Measurements from ENCODE around the gene ALPI. TPM values are rescaled to one million over a fixed set of nuclear protein-coding genes. Genes with fewer than 3 reads are reported as not detected.

ALPI gene
- total RNA-seq, 2 experiments from 2014 or later = not detected

- ChIA-PET CTCF (no interaction called here), POLR2A (no interaction called here)
- Mint-ChIP-seq H3K9me3 (no peaks in the 10 kb centered on the region), H3K36me3 (ENCODE audit: low read depth) (no peaks in the 10 kb centered on the region), H3K4me3 (peak overlapping the region; percentile 45), H3K4me1 (peaks cover 2% of the 10 kb centered on the region), H3K27ac (no peak overlapping the region), H3K27me3 (peaks cover 51% of the 10 kb centered on the region)
- DNase-seq = no peak
Observed at GRCh38 chr2:232502511-232502910, 46.6 kb downstream of the ALPI start.

GRCh38 chr2:232502911-232503808, 47.2 kb downstream of the ALPI start:
- no peak overlapping the region for H3K27ac Mint-ChIP-seq
- no peaks in the 10 kb centered on the region for H3K36me3 Mint-ChIP-seq (ENCODE audit: low read depth)
- DNase-seq = no peak
- no peaks in the 10 kb centered on the region for H3K9me3 Mint-ChIP-seq
- peaks cover 2% of the 10 kb centered on the region for H3K4me1 Mint-ChIP-seq
- H3K4me3 Mint-ChIP-seq = no peak overlapping the region
- POLR2A ChIA-PET = no interaction called here
- peaks cover 51% of the 10 kb centered on the region for H3K27me3 Mint-ChIP-seq
- CTCF ChIA-PET = no interaction called here

GRCh38 chr2:232503809-232504323, 47.9 kb downstream of the ALPI start:
- no peaks in the 10 kb centered on the region for H3K36me3 Mint-ChIP-seq (ENCODE audit: low read depth)
- peaks cover 2% of the 10 kb centered on the region for H3K4me1 Mint-ChIP-seq
- no peak for DNase-seq
- ChIA-PET CTCF (no interaction called here), POLR2A (no interaction called here)
- peaks cover 48% of the 10 kb centered on the region for H3K27me3 Mint-ChIP-seq
- H3K4me3 Mint-ChIP-seq = no peak overlapping the region
- H3K9me3 Mint-ChIP-seq = no peaks in the 10 kb centered on the region
- H3K27ac Mint-ChIP-seq = no peak overlapping the region

GRCh38 chr2:232504438-232504837, 48.5 kb downstream of the ALPI start:
- Mint-ChIP-seq H3K36me3 (ENCODE audit: low read depth) (no peaks in the 10 kb centered on the region), H3K4me3 (no peak overlapping the region), H3K9me3 (no peaks in the 10 kb centered on the region), H3K4me1 (peaks cover 2% of the 10 kb centered on the region), H3K27me3 (peaks cover 48% of the 10 kb centered on the region), H3K27ac (no peak overlapping the region)
- CTCF ChIA-PET = no interaction called here
- DNase-seq = no peak
- POLR2A ChIA-PET = no interaction called here

- CTCF ChIA-PET = no interaction called here
- no peak overlapping the region for H3K4me3 Mint-ChIP-seq
- H3K27me3 Mint-ChIP-seq = peaks cover 45% of the 10 kb centered on the region
- POLR2A ChIA-PET = no interaction called here
- H3K4me1 Mint-ChIP-seq = peaks cover 2% of the 10 kb centered on the region
- H3K36me3 Mint-ChIP-seq (ENCODE audit: low read depth) = no peaks in the 10 kb centered on the region
- H3K9me3 Mint-ChIP-seq = no peaks in the 10 kb centered on the region
- no peak for DNase-seq
- H3K27ac Mint-ChIP-seq = no peak overlapping the region
Observed at GRCh38 chr2:232505856-232506255, 49.9 kb downstream of the ALPI start.

- Mint-ChIP-seq H3K27ac (no peak overlapping the region), H3K4me1 (peaks cover 2% of the 10 kb centered on the region), H3K27me3 (peaks cover 41% of the 10 kb centered on the region), H3K4me3 (no peak overlapping the region), H3K9me3 (no peaks in the 10 kb centered on the region), H3K36me3 (ENCODE audit: low read depth) (no peaks in the 10 kb centered on the region)
- DNase-seq = no peak
- ChIA-PET POLR2A (no interaction called here), CTCF (interaction anchor here (0.7 kb wide), 1 partner anchor 506 kb away, joined by 3 read pairs; no protein-coding TSS in a partner anchor)
Observed at GRCh38 chr2:232506709-232507108, 50.8 kb downstream of the ALPI start.

GRCh38 chr2:232508251-232508650, 52.3 kb downstream of the ALPI start:
- H3K4me1 Mint-ChIP-seq = no peaks in the 10 kb centered on the region
- H3K27me3 Mint-ChIP-seq = peaks cover 35% of the 10 kb centered on the region
- no peaks in the 10 kb centered on the region for H3K36me3 Mint-ChIP-seq (ENCODE audit: low read depth)
- no peak overlapping the region for H3K4me3 Mint-ChIP-seq
- no peak for DNase-seq
- ChIA-PET POLR2A (interaction anchor here (0.6 kb wide), 1 partner anchor 1138 kb away, joined by 5 read pairs; no protein-coding TSS in a partner anchor), CTCF (no interaction called here)
- no peaks in the 10 kb centered on the region for H3K9me3 Mint-ChIP-seq
- H3K27ac Mint-ChIP-seq = no peak overlapping the region

Other genes with a start within 250 kb of the ALPI start
- not detected for gene ALPP, start 77.4 kb upstream of the ALPI start, total RNA-seq
- not detected for gene ALPG, start 49.3 kb upstream of the ALPI start, total RNA-seq
- gene ECEL1, start 31.7 kb downstream of the ALPI start, total RNA-seq = not detected
- not detected for gene PRSS56, start 64.2 kb downstream of the ALPI start, total RNA-seq
- gene CHRND, start 70.0 kb downstream of the ALPI start, total RNA-seq = not detected
- gene CHRNG, start 83.5 kb downstream of the ALPI start, total RNA-seq = not detected
- 10 to 100 TPM in 1 of 2 experiments, 1 to 10 TPM in 1; 8.7 to 10.4 TPM for gene TIGD1, start 94.4 kb downstream of the ALPI start, total RNA-seq
- 10 to 100 TPM; 68.1 to 76.4 TPM for gene EIF4E2, start 94.5 kb downstream of the ALPI start, total RNA-seq
- under 1 TPM; 0.32 to 0.50 TPM for gene EFHD1, start 177.5 kb downstream of the ALPI start, total RNA-seq
- 10 to 100 TPM; 54.3 to 58.7 TPM for gene GIGYF2, start 241.2 kb downstream of the ALPI start, total RNA-seq